B cell (primary cell): ENCODE results near the gene SH3GL1.

Experiments used
- CTCF ChIP-seq: fragments of 200-600 bp; IDR thresholded peaks from one replicate; pipeline ENCODE4 v1.8.0; 2022; ENCODE audit warnings: antibody characterized with exemption, mild to moderate bottlenecking
- EZH2 ChIP-seq: IDR thresholded peaks from 2 replicates; pipeline ENCODE4 v1.6.1; 2012; ENCODE audit warnings: borderline replicate concordance, low read depth, mild to moderate bottlenecking, moderate library complexity, low read length; ENCODE audit not compliant: insufficient read depth, poor library complexity, severe bottlenecking

- TF ChIP-seq EZH2, result no peak
- no peak for TF ChIP-seq CTCF
These were observed 23.7 kb downstream of the SH3GL1 start for GRCh38 chr19:4376671-4376990.
